Parathyroid adenoma (tissue), 2 donors: Measurements from ENCODE around the gene FUBP3.

Source experiments
- H2AFZ ChIP-seq: fragments of 300-600 bp; sonication (generic); one replicate; pipeline ENCODE4 v1.7.0; 2017; ENCODE audit warnings: antibody characterized with exemption, mild to moderate bottlenecking
- H3K27ac ChIP-seq: fragments of 300-600 bp; sonication (generic); one replicate; pipeline ENCODE4 v1.7.0; 2017
- H3K27me3 ChIP-seq: fragments of 300-600 bp; sonication (generic); one replicate; pipeline ENCODE4 v1.7.0; 2017; ENCODE audit warnings: low read length; ENCODE audit not compliant: control insufficient read depth, insufficient read depth
- H3K36me3 ChIP-seq: fragments of 300-600 bp; sonication (generic); one replicate; pipeline ENCODE4 v1.7.0; 2017; ENCODE audit warnings: low read length; ENCODE audit not compliant: control insufficient read depth, insufficient read depth
- H3K4me1 ChIP-seq: fragments of 300-600 bp; sonication (generic); one replicate; pipeline ENCODE4 v1.7.0; 2017; ENCODE audit warnings: control low read depth
- H3K4me2 ChIP-seq: fragments of 300-600 bp; sonication (generic); one replicate; pipeline ENCODE4 v1.7.0; 2017; ENCODE audit warnings: low read length
- H3K4me3 ChIP-seq: fragments of 300-600 bp; sonication (generic); one replicate; pipeline ENCODE4 v1.7.0; 2017; ENCODE audit warnings: low read depth, low read length
- H3K79me2 ChIP-seq: fragments of 300-600 bp; sonication (generic); one replicate; pipeline ENCODE4 v1.7.0; 2017; ENCODE audit warnings: control low read depth
- H3K9ac ChIP-seq: fragments of 300-600 bp; sonication (generic); one replicate; pipeline ENCODE4 v1.7.0; 2017; ENCODE audit warnings: mild to moderate bottlenecking
- H3K9me3 ChIP-seq: fragments of 300-600 bp; sonication (generic); one replicate; pipeline ENCODE4 v1.7.0; 2017; ENCODE audit warnings: low read length; ENCODE audit not compliant: control insufficient read depth
- CTCF ChIP-seq: fragments of 300-600 bp; sonication (generic); IDR thresholded peaks from one replicate; pipeline ENCODE4 v1.7.0; 2017; ENCODE audit warnings: antibody characterized with exemption, mild to moderate bottlenecking
- donor health status: primary hyperparathyroidism.

The FUBP3 gene

GRCh38 chr9:130627896-130628792 lies 48.8 kb downstream of the FUBP3 start:
- Histone ChIP-seq H3K27ac (no peak overlapping the region), H3K9me3 (no peaks in the 10 kb centered on the region), H3K4me3 (no peak overlapping the region), H3K27me3 (no peaks in the 10 kb centered on the region), H3K4me2 (no peak overlapping the region), H3K36me3 (no peaks in the 10 kb centered on the region), H2AFZ (no peak overlapping the region), H3K79me2 (no peaks in the 10 kb centered on the region), H3K9ac (no peak overlapping the region), H3K4me1 (no peaks in the 10 kb centered on the region)
- no peak for TF ChIP-seq CTCF

GRCh38 chr9:130629443-130630070 lies 50.2 kb downstream of the FUBP3 start:
- no peaks in the 10 kb centered on the region for H3K9me3 ChIP-seq
- no peak overlapping the region for H3K4me3 ChIP-seq
- no peak overlapping the region for H3K9ac ChIP-seq
- no peak for TF ChIP-seq CTCF
- H3K4me1 ChIP-seq = no peaks in the 10 kb centered on the region
- no peaks in the 10 kb centered on the region for H3K79me2 ChIP-seq
- H3K27ac ChIP-seq = no peak overlapping the region
- no peak overlapping the region for H3K4me2 ChIP-seq
- no peak overlapping the region for H2AFZ ChIP-seq
- H3K27me3 ChIP-seq = no peaks in the 10 kb centered on the region
- no peaks in the 10 kb centered on the region for H3K36me3 ChIP-seq

- no peaks in the 10 kb centered on the region for H3K4me1 ChIP-seq
- no peak overlapping the region for H3K9ac ChIP-seq
- no peaks in the 10 kb centered on the region for H3K9me3 ChIP-seq
- H3K79me2 ChIP-seq = no peaks in the 10 kb centered on the region
- no peak overlapping the region for H3K4me3 ChIP-seq
- no peaks in the 10 kb centered on the region for H3K36me3 ChIP-seq
- no peak overlapping the region for H3K4me2 ChIP-seq
- H3K27ac ChIP-seq = no peak overlapping the region
- no peaks in the 10 kb centered on the region for H3K27me3 ChIP-seq
- TF ChIP-seq CTCF = no peak
- H2AFZ ChIP-seq = no peak overlapping the region
Observed at GRCh38 chr9:130630071-130630450, 50.7 kb downstream of the FUBP3 start.

DNA sequence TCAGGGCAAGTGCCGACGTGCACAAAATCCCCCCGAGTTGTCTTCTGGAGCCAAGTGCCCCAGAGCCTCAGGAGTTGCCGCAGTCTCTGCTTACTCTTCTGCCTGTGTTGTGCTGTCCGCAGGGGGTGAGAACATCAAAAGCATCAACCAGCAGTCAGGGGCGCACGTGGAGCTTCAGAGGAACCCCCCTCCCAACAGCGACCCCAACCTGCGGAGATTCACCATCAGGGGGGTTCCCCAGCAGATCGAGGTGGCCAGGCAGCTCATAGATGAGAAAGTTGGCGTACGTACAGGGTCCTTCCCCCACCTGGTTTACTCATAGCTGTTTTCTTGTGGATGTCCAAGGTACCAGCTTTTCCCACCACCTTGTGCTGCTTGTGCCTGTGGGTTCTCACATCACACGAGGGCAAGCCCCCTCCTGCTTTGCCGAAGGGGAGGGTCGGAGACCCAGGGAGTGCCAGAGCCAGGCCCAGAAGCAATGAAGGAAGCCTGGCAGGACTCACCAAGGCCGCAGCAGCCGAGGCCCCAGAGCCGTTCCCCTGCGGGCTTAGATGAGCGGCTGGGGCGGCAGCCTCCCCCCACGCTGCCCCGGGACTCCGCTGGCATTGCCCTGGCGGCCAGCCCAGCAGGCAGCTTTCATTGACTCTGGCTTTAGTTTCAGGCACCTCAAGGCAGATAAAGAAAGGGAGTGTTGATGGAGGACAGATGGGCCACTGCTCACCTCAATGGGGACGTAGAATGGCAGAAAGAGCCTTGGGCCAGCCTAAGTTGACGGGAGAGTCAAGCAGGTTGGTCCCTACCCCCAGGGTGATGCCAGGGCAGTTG lies 51.3 kb downstream of the FUBP3 start:
- Histone ChIP-seq H3K4me1 (no peaks in the 10 kb centered on the region), H3K36me3 (no peaks in the 10 kb centered on the region), H2AFZ (no peak overlapping the region), H3K9me3 (no peaks in the 10 kb centered on the region), H3K4me2 (no peak overlapping the region), H3K79me2 (no peaks in the 10 kb centered on the region), H3K9ac (no peak overlapping the region), H3K4me3 (no peak overlapping the region), H3K27me3 (no peaks in the 10 kb centered on the region), H3K27ac (no peak overlapping the region)
- no peak for TF ChIP-seq CTCF
